Measurements from ENCODE around the gene NTNG1.

- TF ChIP-seq POLR2AphosphoS5 (IDR thresholded peaks at IDR 0.05; ENCODE audit: low read depth, low read length) (no peak), TAF1 (IDR thresholded peaks at IDR 0.05; ENCODE audit: borderline replicate concordance, insufficient read depth, low read length) (no peak), SIN3A (IDR thresholded peaks at IDR 0.05; ENCODE audit: borderline replicate concordance, insufficient read depth, low read length) (no peak)
- TF ChIP-seq, protein P1, sequence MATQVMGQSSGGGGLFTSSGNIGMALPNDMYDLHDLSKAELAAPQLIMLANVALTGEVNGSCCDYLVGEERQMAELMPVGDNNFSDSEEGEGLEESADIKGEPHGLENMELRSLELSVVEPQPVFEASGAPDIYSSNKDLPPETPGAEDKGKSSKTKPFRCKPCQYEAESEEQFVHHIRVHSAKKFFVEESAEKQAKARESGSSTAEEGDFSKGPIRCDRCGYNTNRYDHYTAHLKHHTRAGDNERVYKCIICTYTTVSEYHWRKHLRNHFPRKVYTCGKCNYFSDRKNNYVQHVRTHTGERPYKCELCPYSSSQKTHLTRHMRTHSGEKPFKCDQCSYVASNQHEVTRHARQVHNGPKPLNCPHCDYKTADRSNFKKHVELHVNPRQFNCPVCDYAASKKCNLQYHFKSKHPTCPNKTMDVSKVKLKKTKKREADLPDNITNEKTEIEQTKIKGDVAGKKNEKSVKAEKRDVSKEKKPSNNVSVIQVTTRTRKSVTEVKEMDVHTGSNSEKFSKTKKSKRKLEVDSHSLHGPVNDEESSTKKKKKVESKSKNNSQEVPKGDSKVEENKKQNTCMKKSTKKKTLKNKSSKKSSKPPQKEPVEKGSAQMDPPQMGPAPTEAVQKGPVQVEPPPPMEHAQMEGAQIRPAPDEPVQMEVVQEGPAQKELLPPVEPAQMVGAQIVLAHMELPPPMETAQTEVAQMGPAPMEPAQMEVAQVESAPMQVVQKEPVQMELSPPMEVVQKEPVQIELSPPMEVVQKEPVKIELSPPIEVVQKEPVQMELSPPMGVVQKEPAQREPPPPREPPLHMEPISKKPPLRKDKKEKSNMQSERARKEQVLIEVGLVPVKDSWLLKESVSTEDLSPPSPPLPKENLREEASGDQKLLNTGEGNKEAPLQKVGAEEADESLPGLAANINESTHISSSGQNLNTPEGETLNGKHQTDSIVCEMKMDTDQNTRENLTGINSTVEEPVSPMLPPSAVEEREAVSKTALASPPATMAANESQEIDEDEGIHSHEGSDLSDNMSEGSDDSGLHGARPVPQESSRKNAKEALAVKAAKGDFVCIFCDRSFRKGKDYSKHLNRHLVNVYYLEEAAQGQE (IDR thresholded peaks at IDR 0.05; ENCODE audit: insufficient read depth in 1 of 2, low read depth in 2 of 2, low read length in 2 of 2) = no peak
These were observed 222.3 kb downstream of the NTNG1 start for GRCh38 chr1:107363154-107363553.
